HG03066 (cell line): Measurements from ENCODE around the gene CLSTN2.
"Not testable (repeated sequence)": the region's sequence is repeated elsewhere in the genome, so short reads cannot be mapped to it uniquely, and the experiment has no call there.

ENCODE experiments used
- ATAC-seq: cut with Tn5 transposase; IDR thresholded peaks from one replicate; pipeline ENCODE4 v1.9.1; 2021; ENCODE audit warnings: low read depth; ENCODE audit not compliant: unreplicated experiment

Gene CLSTN2

DNA sequence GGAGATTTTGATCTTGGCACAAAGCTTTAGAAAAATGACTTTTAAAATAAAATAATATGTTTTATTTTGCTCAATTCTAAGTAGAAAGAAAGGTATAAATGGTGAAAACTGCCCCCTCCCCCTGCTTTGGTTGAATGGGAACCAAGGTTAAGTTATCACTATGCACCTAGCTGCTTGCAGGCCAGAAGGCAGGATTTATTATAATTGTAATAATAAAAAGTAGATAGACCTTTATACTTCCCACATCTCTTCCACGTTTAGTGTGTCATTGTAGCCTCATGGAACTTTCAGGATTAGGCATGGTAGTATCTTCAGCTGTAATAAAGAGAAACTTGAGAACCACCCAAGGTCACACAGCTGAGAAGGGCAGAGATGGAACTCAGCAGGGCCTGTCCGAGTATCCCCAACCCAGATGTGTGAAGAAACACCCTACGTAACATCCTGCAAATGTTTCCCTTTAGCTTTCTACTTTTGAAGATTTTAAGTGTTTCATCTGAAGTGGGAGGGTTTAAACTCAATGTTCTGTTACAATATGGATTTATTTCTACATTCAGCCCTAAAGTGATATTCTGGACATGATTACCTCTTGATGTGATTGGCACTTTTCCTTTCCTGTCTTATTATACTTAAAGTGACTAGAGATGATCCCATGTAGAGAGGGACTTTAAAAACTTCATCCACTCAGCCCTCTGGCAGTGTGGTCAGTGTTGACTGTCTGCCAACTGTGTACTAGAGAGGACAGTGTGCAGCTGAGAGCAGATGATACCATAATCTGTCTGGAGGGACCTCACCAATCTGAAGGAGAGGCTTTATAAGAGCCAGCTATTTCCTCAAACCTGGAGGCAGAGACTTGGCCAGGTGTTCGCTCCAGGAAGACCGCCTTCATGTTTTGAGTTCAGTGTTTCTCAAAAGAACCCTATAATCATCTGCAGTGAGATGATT lies 460.4 kb downstream of the CLSTN2 start:
- no peak for ATAC-seq

GRCh38 chr3:140396110-140396509 lies 461.1 kb downstream of the CLSTN2 start:
- ATAC-seq = no peak

- ATAC-seq = no peak
Observed at GRCh38 chr3:140397847-140398246, 462.9 kb downstream of the CLSTN2 start.

DNA sequence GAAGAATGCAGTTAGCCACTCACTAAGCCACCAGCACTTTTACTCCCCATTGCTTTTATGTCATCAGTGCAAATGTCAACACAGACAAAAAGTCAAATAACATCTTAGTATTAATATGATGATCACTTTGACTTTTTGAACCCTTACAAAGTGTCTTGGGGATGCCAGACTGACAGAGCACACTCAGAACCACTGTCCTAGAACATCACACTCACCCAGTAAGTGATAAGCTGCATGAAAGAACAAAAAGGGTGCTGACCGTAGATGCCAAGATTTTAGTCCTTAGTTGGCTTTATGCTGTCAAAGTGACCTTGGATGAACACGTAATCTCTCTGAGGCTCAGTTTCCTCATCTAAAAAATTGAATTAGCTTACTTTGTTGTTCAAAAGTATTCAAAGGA lies 463.4 kb downstream of the CLSTN2 start:
- no peak for ATAC-seq

DNA sequence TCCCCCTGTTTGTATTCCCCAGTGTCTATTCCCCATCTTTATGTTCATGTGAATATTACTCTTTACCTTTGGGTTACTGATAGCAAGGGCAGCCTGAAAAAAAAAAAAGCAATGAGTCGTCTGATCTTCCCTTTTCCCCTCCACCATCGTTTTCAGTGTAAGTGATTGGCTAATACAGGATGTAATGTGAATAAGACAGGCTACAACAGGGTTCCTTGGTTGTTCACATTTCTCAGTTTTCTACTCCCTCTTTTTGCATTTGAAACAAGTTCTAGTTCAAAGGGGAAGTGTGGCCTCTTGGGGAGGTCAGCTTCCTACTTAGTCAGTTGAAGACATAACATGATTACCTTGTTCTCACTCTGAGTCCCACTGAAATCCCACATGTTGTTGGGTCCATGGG lies 464.9 kb downstream of the CLSTN2 start:
- ATAC-seq = no peak

DNA sequence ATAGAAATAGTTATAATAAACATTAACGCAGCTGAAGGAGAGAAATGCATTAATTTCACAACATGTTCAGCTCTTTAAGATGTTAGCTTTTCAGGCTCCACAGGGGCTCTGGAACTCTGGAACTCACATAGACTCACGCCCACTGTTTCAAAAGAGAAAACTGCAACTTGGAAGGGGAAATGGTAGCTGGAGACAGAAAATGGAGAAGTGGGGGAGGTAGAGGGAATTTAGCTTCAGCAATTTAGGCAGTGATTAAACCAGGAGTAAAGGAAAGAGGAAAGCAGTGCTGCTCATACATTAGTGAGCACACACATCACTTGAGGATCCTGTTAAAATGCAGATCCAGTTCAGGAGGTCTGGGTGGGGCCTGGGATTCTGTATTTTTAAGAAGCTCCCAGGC lies 468.1 kb downstream of the CLSTN2 start:
- ATAC-seq = no peak

GRCh38 chr3:140403608-140404007 lies 468.6 kb downstream of the CLSTN2 start:
- no peak for ATAC-seq

GRCh38 chr3:140406655-140407054 lies 471.7 kb downstream of the CLSTN2 start:
- no peak for ATAC-seq

GRCh38 chr3:140408252-140408651 lies 473.3 kb downstream of the CLSTN2 start:
- no peak for ATAC-seq

DNA sequence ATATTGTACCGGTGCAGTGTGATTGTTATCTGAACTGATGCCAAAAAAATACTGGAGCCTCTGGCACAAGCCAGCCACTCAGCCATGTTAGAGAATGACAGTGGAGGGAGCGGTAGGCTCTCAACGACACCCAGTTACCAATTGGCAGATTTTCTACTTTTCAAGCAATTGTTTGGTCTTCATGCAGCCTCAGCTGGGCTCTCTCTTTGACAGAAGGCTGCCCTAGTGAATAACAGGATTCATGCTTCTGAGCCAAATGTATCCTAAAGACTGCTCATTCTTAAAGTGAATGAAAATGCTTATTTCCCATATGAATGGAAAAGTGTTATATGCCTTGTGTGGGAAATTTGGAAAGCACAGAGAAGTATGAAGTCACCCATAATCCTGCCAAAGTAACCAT lies 481.7 kb downstream of the CLSTN2 start:
- no peak for ATAC-seq

GRCh38 chr3:140420621-140421357 lies 485.8 kb downstream of the CLSTN2 start:
- no peak for ATAC-seq

- ATAC-seq = no peak
Observed at GRCh38 chr3:140421884-140422283, 486.9 kb downstream of the CLSTN2 start.

DNA sequence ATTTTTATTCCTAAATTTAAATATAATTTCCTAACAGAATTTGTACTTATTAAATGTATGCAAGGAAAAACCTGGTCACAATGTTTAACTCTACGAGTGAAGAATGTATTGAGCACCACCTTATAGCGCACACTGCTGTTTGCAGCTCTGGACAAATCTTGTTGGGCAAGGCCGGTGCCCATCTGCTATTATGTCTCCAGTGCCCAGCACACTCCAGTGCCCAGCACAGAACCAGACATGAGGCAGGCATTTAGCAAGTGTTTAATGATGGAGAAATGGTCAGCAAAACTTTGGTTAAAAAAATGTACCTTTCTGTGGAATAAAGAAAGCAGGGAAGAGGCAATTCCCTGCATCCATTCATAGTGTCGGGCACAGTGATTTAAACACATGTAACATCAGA lies 488.2 kb downstream of the CLSTN2 start:
- ATAC-seq = no peak

- not testable (repeated sequence) for ATAC-seq
Observed at GRCh38 chr3:140423574-140423973, 488.6 kb downstream of the CLSTN2 start.

DNA sequence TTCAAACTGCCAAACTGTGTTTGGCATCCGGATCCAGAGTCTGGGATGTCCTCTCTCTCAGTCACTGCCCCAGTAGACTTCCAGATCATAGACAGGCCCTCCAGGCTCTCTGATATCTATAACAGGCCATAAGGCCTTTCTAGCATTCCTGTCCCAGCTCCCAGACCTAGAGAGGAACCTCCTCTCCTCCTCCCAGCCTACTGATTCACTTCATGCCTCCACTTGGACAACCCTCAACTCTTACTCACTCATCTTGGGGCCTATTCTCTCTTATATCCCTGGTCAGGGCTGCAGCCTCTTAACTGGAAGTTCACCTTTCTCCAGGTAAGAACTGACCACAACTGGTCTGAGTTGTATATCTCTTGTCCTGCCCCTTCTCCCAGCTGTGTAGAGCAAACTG lies 489.2 kb downstream of the CLSTN2 start:
- ATAC-seq = no peak

GRCh38 chr3:140424726-140425125 lies 489.7 kb downstream of the CLSTN2 start:
- ATAC-seq = no peak

DNA sequence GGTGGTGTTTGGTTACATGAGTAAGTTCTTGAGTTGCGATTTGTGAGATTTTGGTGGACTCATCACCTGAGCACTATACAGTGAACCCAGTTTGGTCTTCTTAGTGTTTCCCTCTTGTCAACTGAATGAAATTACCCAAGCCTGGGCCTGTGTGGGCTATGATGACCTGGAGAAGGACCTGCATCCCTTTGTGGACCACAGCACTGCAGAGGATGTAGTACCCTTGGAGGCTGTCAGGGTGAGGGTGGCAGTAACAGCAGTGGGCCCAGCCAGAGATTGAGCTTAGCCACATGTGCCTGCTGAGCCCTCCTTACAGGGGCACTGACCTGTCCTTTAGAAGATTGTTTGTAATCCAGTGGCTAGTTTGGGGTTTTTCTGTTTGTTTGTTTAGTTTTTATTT lies 492.8 kb downstream of the CLSTN2 start:
- ATAC-seq = no peak

GRCh38 chr3:140428380-140428779 lies 493.4 kb downstream of the CLSTN2 start:
- no peak for ATAC-seq

DNA sequence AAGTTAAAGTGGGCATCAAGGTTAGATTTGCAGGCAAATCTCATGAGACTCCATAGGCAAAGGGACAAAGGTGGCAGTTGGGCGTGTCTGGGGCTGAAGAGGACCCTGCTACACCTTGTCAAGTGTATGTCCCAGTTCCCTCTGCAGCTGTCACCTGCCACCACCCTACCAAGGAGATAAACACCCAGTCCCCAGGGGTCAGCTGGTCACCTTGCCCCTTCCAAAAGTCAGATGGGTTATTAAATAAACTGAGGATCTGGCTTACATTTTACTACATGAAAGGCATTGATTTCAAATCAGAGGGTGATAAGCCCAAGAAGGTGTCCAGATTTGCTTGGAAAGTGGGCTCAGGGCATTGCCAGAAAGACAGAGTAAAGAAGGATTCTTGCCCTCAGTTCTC lies 494.8 kb downstream of the CLSTN2 start:
- ATAC-seq = no peak

DNA sequence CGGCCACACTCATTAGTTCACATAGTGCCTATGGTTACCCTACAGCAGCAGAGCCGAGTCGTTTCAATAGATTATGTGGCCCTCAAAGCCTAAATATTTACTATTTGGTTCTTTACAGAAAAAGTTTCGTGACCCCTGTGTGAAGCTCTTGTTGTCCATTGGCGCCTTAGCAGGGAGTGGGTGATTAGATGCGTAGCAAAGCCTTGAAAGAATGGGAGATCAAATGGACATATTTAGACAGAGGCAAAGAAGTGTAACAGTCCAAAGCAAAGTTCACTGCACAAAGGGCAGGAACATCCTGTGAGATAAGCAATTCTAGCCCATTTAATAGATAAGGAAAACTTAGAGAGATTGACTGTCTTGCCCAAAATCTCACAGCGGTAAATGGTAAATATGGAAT lies 495.5 kb downstream of the CLSTN2 start:
- ATAC-seq = no peak

DNA sequence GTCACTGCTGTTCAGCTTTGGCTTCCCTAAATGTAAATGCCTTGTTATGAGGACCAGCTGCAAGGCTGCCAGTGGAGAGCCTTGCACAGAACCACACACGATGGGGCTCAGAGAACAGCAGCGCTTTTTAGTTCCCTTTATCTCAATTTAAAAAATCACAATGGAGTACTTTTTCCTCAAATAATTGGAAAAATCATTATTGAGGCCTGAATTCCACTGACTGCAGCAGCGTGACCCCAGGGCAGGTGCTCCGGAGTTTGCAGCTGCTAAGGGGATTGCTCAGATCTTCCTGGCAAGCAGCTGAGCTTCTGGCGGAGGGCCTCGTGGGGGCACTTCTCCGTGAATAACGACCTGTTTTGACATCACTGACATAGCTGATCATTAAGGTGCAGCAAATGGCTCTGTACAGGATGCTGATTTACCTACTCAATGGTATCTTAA lies 497.3 kb downstream of the CLSTN2 start:
- ATAC-seq = no peak

DNA sequence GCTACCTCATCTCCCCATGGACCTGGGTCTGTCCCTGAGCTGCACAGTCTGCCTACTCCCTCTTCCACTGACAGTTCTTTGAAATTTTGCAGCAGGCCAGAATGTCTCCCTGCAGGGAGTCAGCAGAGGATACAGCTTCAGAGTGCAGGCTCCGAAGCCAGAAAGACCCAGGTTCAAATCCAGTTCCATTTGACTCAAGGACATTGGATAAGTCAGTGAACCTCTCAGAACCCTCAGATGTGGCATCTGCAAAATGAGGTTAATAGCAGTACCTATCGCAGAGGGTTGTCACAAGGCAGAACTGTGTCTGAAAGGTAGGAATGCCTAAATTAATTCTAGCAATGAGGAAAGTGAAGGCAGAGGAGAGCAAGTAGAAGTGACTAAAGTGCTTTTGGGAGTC lies 498.4 kb downstream of the CLSTN2 start:
- no peak for ATAC-seq
